HG03439 (cell line): ENCODE results near the gene ZNF664.

Source experiments
- ATAC-seq: cut with Tn5 transposase; IDR thresholded peaks from one replicate; pipeline ENCODE4 v1.9.1; 2021; ENCODE audit warnings: mild to moderate bottlenecking, moderate library complexity; ENCODE audit not compliant: unreplicated experiment

Gene ZNF664

GRCh38 chr12:123987022-123987421 is 14.0 kb downstream of the ZNF664 start:
- ATAC-seq, result no peak

DNA sequence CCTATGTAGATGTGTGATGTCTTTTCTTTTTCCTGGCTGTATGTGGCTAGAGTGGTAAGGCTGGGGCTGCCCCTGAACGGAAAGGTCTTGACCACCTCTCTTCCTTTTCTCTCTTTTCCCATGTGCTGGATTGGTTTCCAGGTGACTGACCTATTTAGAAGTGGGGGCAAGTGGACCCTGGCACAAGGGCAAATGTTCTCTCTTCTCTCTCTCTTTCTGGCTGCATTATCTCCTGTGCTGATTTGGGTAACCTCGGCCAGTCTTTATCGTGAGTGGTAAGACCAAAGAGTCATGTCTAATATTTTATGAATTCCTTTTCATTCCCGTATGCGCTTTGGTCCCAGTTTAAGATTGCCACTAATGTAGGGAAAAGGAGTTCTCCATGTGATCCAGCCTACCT is 16.2 kb downstream of the ZNF664 start:
- no peak for ATAC-seq

- ATAC-seq, result no peak
These were observed 16.7 kb downstream of the ZNF664 start for GRCh38 chr12:123989753-123990152.

DNA sequence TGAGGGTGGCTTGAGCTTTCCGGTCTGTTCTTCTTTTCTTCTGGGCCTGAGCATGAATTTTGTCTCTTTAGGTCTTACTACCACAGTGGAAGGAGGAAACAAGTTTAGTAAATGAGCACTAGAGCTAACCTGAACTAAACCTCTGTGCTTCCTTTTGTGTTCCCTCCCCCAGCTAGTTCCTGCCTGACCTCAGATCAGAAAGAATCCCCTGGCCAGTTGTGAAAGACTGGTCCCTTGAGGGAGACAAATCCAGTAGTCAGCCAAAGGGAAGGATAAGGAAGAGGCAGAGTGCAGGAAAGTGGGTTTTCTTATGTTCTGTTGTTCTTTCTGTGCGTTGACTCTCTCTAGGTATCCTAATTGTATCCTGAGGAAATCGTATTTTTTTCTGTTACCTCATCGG is 17.5 kb downstream of the ZNF664 start:
- no peak for ATAC-seq

GRCh38 chr12:123991372-123991951 is 18.4 kb downstream of the ZNF664 start:
- no peak for ATAC-seq

- no peak for ATAC-seq
These were observed 19.3 kb downstream of the ZNF664 start for GRCh38 chr12:123992118-123992825.

DNA sequence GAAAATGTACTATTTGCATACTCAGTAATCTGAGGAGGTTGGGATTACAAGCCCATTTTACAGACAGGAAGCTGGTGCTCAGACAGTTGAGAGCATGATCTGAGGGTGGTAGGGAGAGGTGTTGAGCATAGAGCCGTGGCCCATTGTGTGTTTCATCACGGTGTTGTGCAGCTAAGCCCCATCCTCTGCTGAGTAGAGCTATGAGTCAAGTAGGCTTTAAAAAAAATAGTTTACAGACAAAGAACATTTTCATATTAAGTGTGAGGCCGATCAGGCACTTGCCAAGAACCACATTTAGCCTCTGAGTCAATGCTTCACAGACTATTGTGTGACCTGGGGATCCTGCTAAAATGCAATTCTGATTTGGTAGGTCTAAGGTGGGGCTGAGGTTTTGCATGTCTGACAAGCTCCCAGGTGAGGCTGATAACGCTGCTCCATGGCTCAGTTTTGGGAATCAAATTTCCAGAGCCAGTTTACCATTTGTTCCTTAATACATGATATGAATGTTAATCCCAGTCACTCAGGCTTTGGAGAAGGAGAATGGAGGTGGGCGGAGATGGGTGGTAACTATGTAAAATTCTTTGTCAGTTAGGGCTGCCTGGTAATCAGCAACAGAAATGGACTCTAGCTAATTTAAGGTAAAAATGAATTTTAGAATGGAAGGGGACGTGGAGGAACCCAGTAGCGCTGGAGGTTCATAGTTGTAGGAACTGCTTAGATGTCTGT is 22.2 kb downstream of the ZNF664 start:
- ATAC-seq, result no peak

- no peak for ATAC-seq
These were observed 23.6 kb downstream of the ZNF664 start for GRCh38 chr12:123996581-123996980.

DNA sequence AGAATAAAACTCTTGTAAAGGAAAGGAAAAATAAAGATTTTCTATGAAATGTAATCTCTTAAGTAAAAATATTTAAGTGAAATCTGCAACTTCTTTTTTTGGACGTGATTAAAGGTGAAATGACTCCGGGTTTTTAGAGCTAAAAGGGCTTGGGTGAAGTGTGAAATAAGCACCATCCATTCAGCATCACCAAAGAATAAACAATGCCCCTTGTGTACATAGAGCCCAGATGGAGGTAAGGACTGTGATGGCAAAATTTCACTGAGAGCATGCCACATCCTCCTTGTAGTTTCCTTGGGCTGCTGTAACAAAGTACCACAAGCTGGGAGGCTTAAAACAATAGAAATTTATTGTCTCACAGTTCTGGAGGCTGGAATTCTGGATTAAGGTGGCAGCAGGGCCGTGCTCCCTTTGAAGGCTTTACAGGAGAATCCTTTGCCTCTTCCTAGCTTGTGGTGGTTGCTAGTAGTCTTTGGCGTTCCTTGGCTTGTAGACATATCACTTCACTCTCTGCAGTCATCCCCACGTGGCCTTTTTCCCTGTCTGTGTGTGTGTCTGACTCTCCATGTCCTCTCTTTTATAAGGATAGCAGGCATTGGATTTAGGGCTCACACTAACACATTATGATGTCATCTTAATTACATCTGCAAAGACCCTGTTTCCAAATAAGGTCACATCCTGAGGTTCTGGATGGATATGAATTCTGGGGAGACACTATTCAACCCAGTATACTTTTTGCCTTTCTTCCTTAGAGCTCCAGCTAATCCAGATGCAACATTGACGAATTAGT is 24.2 kb downstream of the ZNF664 start:
- ATAC-seq, result no peak

- ATAC-seq, result no peak
These were observed 24.9 kb downstream of the ZNF664 start for GRCh38 chr12:123997908-123998307.

DNA sequence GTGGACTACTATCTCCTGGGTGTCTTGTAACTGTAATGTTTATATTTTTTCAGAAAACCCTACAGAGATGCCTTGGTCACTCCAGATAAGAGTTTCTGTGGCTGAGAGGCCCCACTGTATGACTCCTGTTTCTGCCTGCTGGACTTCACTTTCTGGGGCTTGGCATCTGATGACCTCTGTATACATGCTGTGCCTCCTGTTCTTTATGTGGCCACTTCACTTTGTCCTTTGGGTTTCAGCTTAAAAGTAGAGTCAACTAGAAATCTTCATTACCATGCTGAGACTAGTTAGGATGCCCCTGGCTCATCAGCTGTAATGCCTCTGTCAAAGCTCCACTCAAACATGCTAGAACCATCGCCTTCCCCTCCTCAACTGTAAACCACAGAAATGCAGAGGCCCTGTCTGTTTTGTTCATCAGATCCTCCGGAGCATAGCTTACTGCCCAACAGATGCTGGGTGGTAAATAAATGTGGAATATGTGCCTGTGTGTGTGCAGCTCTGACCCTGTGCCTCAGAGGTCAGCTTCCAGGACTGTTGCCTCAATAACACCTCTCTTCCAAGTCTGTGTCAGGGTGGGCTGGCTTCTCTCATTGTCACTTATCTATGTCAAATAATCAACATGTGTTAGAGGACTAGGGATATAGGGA is 25.5 kb downstream of the ZNF664 start:
- no peak for ATAC-seq

DNA sequence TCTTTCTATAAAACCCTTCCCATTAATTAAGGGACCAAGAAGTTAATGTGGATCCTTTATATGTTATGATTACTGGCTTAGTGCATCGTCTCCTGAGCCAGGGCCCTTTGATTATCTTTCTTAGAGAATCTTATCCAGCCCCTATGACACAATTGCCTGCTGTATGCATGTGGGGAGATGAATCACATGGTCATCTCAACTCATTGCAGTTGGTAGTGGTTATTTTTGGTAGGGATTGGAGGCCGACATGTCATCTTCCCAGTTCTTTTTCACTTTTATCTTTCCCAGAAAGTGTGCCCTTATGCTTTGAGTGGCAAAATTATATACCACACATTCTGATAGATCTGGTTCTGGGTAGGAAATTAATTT is 26.0 kb downstream of the ZNF664 start:
- ATAC-seq, result no peak

DNA sequence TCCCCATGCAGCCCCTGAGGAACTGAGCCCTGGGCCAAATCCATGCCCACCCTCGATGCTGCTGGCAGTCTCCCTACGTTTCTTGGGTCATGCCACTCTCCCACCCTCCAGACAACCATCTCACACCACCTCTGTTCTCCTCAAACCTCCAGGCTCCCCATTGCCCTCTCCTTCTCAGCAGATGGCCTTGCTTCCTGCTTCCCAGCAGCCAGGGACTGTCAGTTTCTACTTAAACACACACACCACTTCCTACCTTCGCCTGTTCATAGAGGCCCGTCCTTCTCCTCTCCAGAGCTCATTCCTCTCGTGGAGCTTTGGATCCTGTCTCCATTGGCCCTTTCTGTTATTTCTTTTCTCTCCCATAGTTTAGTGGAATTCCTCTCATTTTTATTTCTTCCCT is 27.1 kb downstream of the ZNF664 start:
- no peak for ATAC-seq

DNA sequence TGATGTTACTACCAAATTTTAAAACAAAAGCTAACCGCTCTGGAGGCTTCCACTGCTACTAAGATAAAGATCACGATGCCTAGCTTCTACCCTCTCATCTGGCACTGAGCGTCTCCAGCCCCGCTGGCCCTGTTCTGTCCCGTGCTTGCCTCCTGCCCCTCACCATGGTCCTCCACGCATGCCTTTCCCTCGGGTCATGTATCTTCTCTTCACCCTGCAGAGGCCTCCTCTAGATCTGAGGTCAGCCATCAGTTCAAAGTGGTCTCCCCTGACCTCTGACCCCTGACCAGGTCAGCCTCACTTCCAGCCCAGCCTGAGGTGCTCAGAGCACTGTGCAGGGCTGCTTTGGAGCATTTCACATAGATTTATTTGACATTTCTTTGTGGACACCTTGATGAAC is 28.3 kb downstream of the ZNF664 start:
- ATAC-seq, result no peak

- no peak for ATAC-seq
These were observed 29.1 kb downstream of the ZNF664 start for GRCh38 chr12:124002021-124002644.

DNA sequence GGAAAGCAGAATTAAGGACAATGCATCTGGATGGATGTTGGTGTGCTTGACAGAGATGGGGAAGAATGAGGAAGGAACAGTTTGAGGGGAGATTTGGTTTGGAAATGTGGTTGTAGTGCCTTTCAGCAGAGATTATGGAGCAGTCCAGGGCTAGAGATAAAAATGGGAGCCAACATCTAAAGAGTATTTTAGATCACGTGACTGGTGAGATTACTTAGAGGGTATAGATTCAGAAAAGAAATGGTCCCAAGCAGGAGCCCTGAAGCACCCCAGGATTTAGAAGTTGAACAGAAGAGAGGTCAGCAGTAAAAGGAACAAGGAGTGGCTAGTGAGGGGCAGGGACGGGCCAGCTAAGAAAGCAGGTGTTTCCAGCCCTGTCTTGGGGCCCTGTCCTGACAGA is 29.6 kb downstream of the ZNF664 start:
- no peak for ATAC-seq

DNA sequence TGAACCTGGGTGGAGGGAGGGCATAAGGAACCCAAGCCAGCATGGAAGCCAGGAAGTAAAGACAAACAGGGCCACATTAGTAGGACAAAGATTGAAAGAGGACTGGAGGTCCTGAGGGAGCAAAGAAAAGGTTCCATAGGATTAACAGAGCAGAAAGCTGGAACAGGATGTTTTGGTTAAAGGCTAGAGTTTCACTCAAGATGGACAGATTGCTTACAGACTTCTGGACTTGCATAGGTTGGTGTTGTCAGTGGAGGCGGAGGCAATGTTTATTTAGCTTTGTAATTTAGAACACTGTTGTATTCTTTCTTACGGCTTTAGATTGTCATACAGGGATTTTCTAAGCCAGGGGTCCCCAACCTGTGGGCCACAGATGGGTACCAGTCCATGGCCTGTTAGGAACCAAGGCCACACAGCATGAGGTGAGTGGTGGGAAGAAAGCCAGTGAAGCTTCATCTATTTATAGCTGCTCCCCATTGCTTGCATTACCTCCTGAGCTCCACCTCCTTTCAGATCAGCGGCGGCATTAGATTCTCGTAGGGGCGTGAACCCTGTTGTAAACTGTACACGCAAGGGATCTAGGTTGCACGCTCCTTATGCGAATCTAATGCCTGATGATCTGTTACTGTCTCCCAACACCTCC is 31.3 kb downstream of the ZNF664 start:
- ATAC-seq, result no peak

DNA sequence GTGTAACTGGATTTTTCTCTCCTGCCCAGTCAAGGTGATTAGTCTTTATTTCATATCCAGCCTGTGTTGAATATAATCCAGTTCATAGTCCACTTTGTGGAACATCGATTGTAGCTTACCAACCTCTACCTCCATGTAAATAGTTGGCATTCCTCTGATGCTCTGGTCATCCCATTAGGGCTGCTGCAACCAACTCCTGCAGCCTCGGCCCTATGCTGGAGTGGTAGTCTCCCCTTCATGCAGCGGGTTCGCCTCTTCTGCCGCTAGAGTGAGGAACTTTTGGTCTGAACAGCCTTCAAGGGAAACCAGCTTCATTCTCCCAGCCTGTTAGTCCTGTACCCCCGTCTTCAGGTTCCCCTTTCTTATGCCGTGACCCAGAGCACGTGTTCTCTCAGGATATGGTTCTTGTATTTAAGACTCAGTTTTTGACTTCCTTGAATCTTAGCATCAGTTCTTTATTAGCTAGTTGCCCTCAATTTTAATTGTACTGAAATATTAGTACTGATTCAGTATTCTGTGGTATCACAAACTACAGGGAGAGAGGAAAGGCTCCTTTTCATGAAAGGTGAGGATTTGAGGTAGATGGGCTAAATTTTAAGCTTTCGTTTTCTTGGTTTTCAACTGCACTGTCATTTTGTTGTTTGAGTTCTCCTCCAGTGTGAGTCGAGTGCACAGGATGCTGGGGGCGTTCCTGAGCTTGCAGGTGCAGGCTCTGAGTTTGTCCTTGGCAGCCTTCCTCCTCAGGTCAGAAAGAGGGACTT is 33.2 kb downstream of the ZNF664 start:
- no peak for ATAC-seq
